PC-9 (cell line): Measurements from ENCODE around the gene KIFC1.

Source experiments
- CTCF ChIP-seq: fragments of 200-600 bp; sonication (generic); conservative IDR thresholded peaks from 2 replicates; pipeline ENCODE4 v1.6.1; 2017; ENCODE audit warnings: mixed run types, antibody characterized with exemption, mild to moderate bottlenecking, moderate library complexity
- EZH2 ChIP-seq: fragments of 200-600 bp; sonication (generic); IDR thresholded peaks from 2 replicates; pipeline ENCODE4 v1.8.0; 2017; ENCODE audit warnings: antibody characterized with exemption, low read depth

- TF ChIP-seq CTCF (no peak), EZH2 (no peak)
Observed at GRCh38 chr6:33419580-33420490, 28.2 kb downstream of the KIFC1 start, which contains the start of gene SYNGAP1.
